ENCODE data around the gene GPANK1.

The GPANK1 gene

GRCh38 chr6:31614075-31614619, 50.6 kb downstream of the GPANK1 start:
- TF ChIP-seq, protein P1, sequence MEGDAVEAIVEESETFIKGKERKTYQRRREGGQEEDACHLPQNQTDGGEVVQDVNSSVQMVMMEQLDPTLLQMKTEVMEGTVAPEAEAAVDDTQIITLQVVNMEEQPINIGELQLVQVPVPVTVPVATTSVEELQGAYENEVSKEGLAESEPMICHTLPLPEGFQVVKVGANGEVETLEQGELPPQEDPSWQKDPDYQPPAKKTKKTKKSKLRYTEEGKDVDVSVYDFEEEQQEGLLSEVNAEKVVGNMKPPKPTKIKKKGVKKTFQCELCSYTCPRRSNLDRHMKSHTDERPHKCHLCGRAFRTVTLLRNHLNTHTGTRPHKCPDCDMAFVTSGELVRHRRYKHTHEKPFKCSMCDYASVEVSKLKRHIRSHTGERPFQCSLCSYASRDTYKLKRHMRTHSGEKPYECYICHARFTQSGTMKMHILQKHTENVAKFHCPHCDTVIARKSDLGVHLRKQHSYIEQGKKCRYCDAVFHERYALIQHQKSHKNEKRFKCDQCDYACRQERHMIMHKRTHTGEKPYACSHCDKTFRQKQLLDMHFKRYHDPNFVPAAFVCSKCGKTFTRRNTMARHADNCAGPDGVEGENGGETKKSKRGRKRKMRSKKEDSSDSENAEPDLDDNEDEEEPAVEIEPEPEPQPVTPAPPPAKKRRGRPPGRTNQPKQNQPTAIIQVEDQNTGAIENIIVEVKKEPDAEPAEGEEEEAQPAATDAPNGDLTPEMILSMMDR (IDR thresholded peaks at IDR 0.05), result no peak

Data from LNCAP (cell line).